Esophagus muscularis mucosa (tissue), 4 donors: ENCODE measurements around the gene KCNJ16. TPM values are rescaled to one million over a fixed set of nuclear protein-coding genes. Genes with fewer than 3 reads are reported as not detected.

Experiments used
- DNase-seq: peaks from one replicate; pipeline ENCODE4 v3.0.0-alpha.2; 2017; ENCODE audit errors: extremely low spot score
- H3K27ac ChIP-seq, 4 donors: fragments of 200-600 bp; sonication (generic); replicated peaks in 1 of 4; 1 replicate in 3 of 4; 2 replicates in 1 of 4; pipeline ENCODE4 v1.5.1; 2016 to 2019; ENCODE audit warnings: mild to moderate bottlenecking in 1 of 4
- H3K27me3 ChIP-seq, 4 donors: fragments of 200-600 bp; sonication (generic); one replicate each; pipeline versions ENCODE4 v1.5.1 to v1.6.0; 2016 to 2019
- H3K36me3 ChIP-seq, 4 donors: fragments of 200-600 bp; sonication (generic); one replicate each; pipeline ENCODE4 v1.5.1; 2016 to 2019
- H3K4me1 ChIP-seq, 4 donors: fragments of 200-600 bp; sonication (generic); one replicate each; pipeline ENCODE4 v1.5.1; 2016 to 2019
- H3K4me3 ChIP-seq, 4 donors: fragments of 200-600 bp; sonication (generic); 1 replicate in 2 of 4; 2 replicates in 2 of 4; pipeline ENCODE4 v1.5.1; 2016 to 2019; ENCODE audit warnings: mild to moderate bottlenecking in 4 of 4, moderate library complexity in 1 of 4
- H3K9me3 ChIP-seq, 4 donors: fragments of 200-600 bp; sonication (generic); 1 replicate in 3 of 4; 2 replicates in 1 of 4; pipeline ENCODE4 v1.5.1; 2016 to 2019
- EP300 ChIP-seq: sonication (generic); formaldehyde crosslinking; IDR thresholded peaks from one replicate; pipeline ENCODE4 v1.6.1; 2017; ENCODE audit warnings: antibody characterized with exemption
- POLR2A ChIP-seq: fragments of 450-650 bp; IDR thresholded peaks from one replicate; pipeline ENCODE4 v1.6.1; 2017; ENCODE audit warnings: antibody characterized with exemption, moderate library complexity, mild to moderate bottlenecking, low read depth
- POLR2AphosphoS5 ChIP-seq, 2 donors: sonication (generic); formaldehyde crosslinking; IDR thresholded peaks; one replicate each; pipeline ENCODE4 v1.6.1; 2017; ENCODE audit warnings: antibody characterized with exemption in 2 of 2
- WGBS: methylation state at CpG from one replicate; pipeline ENCODE4 v1.1.5; 2018; 5-methylcytosine and 5-hydroxymethylcytosine counted together
- intact Hi-C: fragments of 100-400 bp; cut with DNase I; formaldehyde crosslinking; loops from one replicate; pipeline ENCODE4 v1.15.1; 2023
- total RNA-seq, 4 donors: library from RNA; depleted of rRNA; stranded (reverse); fragments of >200 nt; gene quantifications; one replicate each; pipeline versions ENCODE4 v1.1.0 to v1.2.1, GENCODE V29; 2016
- TF ChIP-seq, protein P1 (sequence below), 3 experiments: fragments of 200-600 bp in 2 of 3; fragments of 450-650 bp in 1 of 3; sonication (generic) in 2 of 3; IDR thresholded peaks; one replicate each; pipeline ENCODE4 v1.5.1; 2017 to 2019; ENCODE audit warnings: antibody characterized with exemption in 3 of 3, mild to moderate bottlenecking in 2 of 3, moderate library complexity in 1 of 3

The KCNJ16 gene
- total RNA-seq, 4 donors from 2014 or later = 0.78 to 0.86 (median 0.83) TPM; not detected in 1

DNA sequence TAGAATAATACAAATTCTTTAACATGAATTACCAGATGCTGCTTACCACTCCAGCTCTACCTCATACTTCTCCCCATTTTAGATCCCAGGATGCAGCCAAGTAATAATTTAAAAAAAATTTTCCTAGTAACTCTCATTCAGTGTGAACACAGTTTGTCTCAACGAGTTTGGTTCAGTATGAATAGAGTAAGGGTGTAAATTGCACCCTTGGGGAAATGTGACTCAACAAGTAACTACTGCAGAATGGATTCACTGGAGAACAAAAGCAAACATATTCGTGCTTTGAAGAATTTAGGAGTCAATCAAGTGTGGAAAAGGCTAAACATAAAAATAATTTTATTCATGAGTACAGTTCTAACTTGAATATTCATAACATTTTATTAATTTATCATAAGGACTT, 23.0 kb downstream of the KCNJ16 start:
- intact Hi-C loops = no loop called here
- H3K4me3 ChIP-seq = no peak overlapping the region
- no peak for DNase-seq
- H3K9me3 ChIP-seq = no peaks in the 10 kb centered on the region
- H3K4me1 ChIP-seq = peaks cover 0 to 5% (median under 1%) of the 10 kb centered on the region in 4 donors
- no peak overlapping the region for H3K27ac ChIP-seq
- H3K27me3 ChIP-seq = no peaks in the 10 kb centered on the region
- no peaks in the 10 kb centered on the region for H3K36me3 ChIP-seq
- TF ChIP-seq, protein P1, sequence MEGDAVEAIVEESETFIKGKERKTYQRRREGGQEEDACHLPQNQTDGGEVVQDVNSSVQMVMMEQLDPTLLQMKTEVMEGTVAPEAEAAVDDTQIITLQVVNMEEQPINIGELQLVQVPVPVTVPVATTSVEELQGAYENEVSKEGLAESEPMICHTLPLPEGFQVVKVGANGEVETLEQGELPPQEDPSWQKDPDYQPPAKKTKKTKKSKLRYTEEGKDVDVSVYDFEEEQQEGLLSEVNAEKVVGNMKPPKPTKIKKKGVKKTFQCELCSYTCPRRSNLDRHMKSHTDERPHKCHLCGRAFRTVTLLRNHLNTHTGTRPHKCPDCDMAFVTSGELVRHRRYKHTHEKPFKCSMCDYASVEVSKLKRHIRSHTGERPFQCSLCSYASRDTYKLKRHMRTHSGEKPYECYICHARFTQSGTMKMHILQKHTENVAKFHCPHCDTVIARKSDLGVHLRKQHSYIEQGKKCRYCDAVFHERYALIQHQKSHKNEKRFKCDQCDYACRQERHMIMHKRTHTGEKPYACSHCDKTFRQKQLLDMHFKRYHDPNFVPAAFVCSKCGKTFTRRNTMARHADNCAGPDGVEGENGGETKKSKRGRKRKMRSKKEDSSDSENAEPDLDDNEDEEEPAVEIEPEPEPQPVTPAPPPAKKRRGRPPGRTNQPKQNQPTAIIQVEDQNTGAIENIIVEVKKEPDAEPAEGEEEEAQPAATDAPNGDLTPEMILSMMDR (IDR thresholded peaks at IDR 0.05) = no peak
- TF ChIP-seq POLR2A (no peak), POLR2AphosphoS5 (IDR thresholded peaks at IDR 0.05) (no peak), EP300 (no peak)
- 78% methylated on average over 2 of the region's 2 CpGs for WGBS

DNA sequence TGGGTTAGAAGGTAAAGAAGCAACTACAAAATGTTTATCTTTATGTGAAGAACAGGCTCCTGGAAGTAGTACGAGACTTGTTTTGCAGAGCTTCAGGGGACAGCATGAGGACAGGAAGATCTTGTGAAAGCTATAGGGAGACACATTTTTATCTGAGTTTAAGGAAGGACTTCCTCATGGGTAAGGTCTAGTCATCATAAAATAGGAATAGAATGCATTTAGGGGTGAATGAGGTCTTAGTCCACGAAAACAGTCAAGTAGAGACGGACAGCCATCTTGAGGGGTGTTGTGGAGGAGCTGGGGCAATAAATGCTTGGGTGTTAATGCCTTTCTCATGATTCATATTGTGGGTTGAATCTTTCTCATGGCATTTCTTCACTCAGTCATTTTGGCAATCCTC, 24.3 kb downstream of the KCNJ16 start:
- no peak for TF ChIP-seq POLR2AphosphoS5 (IDR thresholded peaks at IDR 0.05)
- TF ChIP-seq, protein P1 (IDR thresholded peaks at IDR 0.05) = no peak
- TF ChIP-seq POLR2A = no peak
- no peak for TF ChIP-seq EP300
- DNase-seq = no peak
- WGBS = 88% methylated on average over 3 of the region's 3 CpGs
- intact Hi-C loops = no loop called here
- peaks cover 0 to 5% (median 0%) of the 10 kb centered on the region in 4 donors for H3K4me1 ChIP-seq
- H3K27ac ChIP-seq = no peak overlapping the region
- H3K27me3 ChIP-seq = no peaks in the 10 kb centered on the region
- H3K4me3 ChIP-seq = no peak overlapping the region
- H3K9me3 ChIP-seq = no peaks in the 10 kb centered on the region
- no peaks in the 10 kb centered on the region for H3K36me3 ChIP-seq

DNA sequence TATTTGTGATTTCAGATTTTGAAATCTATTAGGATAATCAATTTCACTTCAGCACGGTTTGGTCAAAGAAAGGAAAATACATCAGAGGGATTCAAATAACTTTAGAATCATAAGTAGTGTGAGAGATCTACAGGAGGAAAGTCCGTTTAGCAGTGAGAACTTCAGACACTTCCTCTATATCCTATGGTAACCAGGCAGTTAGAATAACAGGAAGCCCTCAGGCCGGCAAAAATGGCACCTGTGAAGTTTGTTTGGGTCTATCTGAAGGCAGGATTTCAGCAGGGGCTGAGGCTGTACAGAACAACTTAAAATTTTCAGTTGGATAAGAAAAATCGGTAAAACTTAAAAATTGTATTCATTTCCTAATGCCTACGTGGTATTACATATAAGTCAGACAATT, 24.9 kb downstream of the KCNJ16 start:
- intact Hi-C loops = no loop called here
- WGBS = 61% methylated on average over 5 of the region's 5 CpGs
- no peak overlapping the region for H3K4me3 ChIP-seq
- H3K27me3 ChIP-seq = no peaks in the 10 kb centered on the region
- no peaks in the 10 kb centered on the region for H3K9me3 ChIP-seq
- peaks cover 0 to 5% (median 0%) of the 10 kb centered on the region in 4 donors for H3K4me1 ChIP-seq
- no peak for DNase-seq
- no peaks in the 10 kb centered on the region for H3K36me3 ChIP-seq
- no peak overlapping the region for H3K27ac ChIP-seq
- TF ChIP-seq POLR2AphosphoS5 (IDR thresholded peaks at IDR 0.05) = no peak
- TF ChIP-seq EP300 = no peak
- no peak for TF ChIP-seq POLR2A
- TF ChIP-seq, protein P1 (IDR thresholded peaks at IDR 0.05) = no peak

DNA sequence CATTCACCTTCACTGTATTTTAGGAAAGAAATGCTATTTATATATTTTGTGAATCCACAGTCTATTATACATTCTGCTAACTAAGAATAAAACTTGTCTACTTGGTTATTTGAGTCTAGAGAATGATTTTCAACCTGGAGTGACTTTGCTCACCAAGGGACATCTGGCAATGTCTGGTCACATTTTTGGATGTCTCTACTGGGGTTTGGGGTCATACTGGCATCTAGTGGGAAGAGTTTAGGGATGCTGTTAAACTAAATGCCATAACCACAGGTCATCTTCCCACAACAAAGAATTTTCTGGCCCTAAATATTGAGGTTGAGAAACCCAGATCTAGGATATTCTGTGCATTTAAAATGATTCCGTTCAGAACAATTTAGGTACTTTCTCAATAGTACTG, 26.0 kb downstream of the KCNJ16 start:
- H3K36me3 ChIP-seq = no peaks in the 10 kb centered on the region
- no peak overlapping the region for H3K4me3 ChIP-seq
- no peak overlapping the region for H3K27ac ChIP-seq
- DNase-seq = no peak
- TF ChIP-seq POLR2A = no peak
- TF ChIP-seq, protein P1 (IDR thresholded peaks at IDR 0.05) = no peak
- WGBS = 92% methylated on average over 1 of the region's 1 CpG
- intact Hi-C loops = no loop called here
- no peaks in the 10 kb centered on the region for H3K9me3 ChIP-seq
- peaks cover 0 to 11% (median 3%) of the 10 kb centered on the region in 4 donors for H3K4me1 ChIP-seq
- no peaks in the 10 kb centered on the region for H3K27me3 ChIP-seq

DNA sequence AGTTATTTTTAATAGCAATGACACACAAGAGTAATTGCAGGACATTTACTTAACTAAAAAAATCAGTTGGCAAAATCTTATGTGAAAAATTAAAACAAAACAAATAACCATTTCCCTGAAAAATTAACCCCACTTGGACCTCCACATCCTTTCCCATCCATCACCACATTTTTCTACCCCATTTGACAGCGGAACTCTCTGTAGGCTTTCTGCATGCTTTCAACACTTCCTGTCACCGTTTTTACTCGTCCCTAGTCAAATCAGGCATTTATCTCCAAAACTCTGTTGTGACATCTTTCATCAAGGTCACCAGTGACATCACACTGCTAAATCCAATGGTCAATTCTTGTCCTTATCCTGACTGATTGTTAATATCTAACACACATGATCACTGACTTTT, 27.5 kb downstream of the KCNJ16 start:
- H3K27ac ChIP-seq = no peak overlapping the region
- H3K36me3 ChIP-seq = no peaks in the 10 kb centered on the region
- no peak for TF ChIP-seq POLR2AphosphoS5 (IDR thresholded peaks at IDR 0.05)
- no peak for TF ChIP-seq POLR2A
- TF ChIP-seq, protein P1 (IDR thresholded peaks at IDR 0.05) = no peak
- TF ChIP-seq EP300 = no peak
- no peaks in the 10 kb centered on the region for H3K9me3 ChIP-seq
- peaks cover 0 to 18% (median 5%) of the 10 kb centered on the region in 4 donors for H3K4me1 ChIP-seq
- WGBS = 59% methylated on average over 3 of the region's 3 CpGs
- DNase-seq = no peak
- no peak overlapping the region for H3K4me3 ChIP-seq
- H3K27me3 ChIP-seq = no peaks in the 10 kb centered on the region
- intact Hi-C loops = no loop called here
